ENCODE results near the gene ACLY.

Gene ACLY

GRCh38 chr17:41928693-41929251 lies 10.0 kb upstream of the ACLY start:
- Histone ChIP-seq H3K27ac (replicated peaks) (no peak overlapping the region), H3K4me3 (replicated peaks; ENCODE audit: insufficient read depth, low read length) (no peak overlapping the region), H3K27me3 (ENCODE audit: insufficient read depth, poor library complexity, severe bottlenecking) (no peaks in the 10 kb centered on the region)
- no peak for DNase-seq (ENCODE audit: low read depth in 1 of 2, low spot score in 1 of 2)
- TF ChIP-seq GABPA (IDR thresholded peaks at IDR 0.05; ENCODE audit: low read depth), result no peak
- TF ChIP-seq, protein P1, sequence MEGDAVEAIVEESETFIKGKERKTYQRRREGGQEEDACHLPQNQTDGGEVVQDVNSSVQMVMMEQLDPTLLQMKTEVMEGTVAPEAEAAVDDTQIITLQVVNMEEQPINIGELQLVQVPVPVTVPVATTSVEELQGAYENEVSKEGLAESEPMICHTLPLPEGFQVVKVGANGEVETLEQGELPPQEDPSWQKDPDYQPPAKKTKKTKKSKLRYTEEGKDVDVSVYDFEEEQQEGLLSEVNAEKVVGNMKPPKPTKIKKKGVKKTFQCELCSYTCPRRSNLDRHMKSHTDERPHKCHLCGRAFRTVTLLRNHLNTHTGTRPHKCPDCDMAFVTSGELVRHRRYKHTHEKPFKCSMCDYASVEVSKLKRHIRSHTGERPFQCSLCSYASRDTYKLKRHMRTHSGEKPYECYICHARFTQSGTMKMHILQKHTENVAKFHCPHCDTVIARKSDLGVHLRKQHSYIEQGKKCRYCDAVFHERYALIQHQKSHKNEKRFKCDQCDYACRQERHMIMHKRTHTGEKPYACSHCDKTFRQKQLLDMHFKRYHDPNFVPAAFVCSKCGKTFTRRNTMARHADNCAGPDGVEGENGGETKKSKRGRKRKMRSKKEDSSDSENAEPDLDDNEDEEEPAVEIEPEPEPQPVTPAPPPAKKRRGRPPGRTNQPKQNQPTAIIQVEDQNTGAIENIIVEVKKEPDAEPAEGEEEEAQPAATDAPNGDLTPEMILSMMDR (IDR thresholded peaks at IDR 0.05; ENCODE audit: insufficient read depth, low read length), result no peak
- TF ChIP-seq, protein P2, sequence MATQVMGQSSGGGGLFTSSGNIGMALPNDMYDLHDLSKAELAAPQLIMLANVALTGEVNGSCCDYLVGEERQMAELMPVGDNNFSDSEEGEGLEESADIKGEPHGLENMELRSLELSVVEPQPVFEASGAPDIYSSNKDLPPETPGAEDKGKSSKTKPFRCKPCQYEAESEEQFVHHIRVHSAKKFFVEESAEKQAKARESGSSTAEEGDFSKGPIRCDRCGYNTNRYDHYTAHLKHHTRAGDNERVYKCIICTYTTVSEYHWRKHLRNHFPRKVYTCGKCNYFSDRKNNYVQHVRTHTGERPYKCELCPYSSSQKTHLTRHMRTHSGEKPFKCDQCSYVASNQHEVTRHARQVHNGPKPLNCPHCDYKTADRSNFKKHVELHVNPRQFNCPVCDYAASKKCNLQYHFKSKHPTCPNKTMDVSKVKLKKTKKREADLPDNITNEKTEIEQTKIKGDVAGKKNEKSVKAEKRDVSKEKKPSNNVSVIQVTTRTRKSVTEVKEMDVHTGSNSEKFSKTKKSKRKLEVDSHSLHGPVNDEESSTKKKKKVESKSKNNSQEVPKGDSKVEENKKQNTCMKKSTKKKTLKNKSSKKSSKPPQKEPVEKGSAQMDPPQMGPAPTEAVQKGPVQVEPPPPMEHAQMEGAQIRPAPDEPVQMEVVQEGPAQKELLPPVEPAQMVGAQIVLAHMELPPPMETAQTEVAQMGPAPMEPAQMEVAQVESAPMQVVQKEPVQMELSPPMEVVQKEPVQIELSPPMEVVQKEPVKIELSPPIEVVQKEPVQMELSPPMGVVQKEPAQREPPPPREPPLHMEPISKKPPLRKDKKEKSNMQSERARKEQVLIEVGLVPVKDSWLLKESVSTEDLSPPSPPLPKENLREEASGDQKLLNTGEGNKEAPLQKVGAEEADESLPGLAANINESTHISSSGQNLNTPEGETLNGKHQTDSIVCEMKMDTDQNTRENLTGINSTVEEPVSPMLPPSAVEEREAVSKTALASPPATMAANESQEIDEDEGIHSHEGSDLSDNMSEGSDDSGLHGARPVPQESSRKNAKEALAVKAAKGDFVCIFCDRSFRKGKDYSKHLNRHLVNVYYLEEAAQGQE (IDR thresholded peaks at IDR 0.05; ENCODE audit: insufficient replicate concordance, low read depth), result no peak
- no peak for TF ChIP-seq SPI1 (IDR thresholded peaks at IDR 0.05; ENCODE audit: borderline replicate concordance, low read depth)
- no peak for TF ChIP-seq POLR2AphosphoS5 (IDR thresholded peaks at IDR 0.05; ENCODE audit: low read depth)

- Histone ChIP-seq H3K4me3 (replicated peaks; ENCODE audit: insufficient read depth, low read length) (no peak overlapping the region), H3K27ac (replicated peaks) (no peak overlapping the region), H3K27me3 (ENCODE audit: insufficient read depth, poor library complexity, severe bottlenecking) (no peaks in the 10 kb centered on the region)
- TF ChIP-seq GABPA (IDR thresholded peaks at IDR 0.05; ENCODE audit: low read depth) (no peak), POLR2AphosphoS5 (IDR thresholded peaks at IDR 0.05; ENCODE audit: low read depth) (no peak), SPI1 (IDR thresholded peaks at IDR 0.05; ENCODE audit: borderline replicate concordance, low read depth) (no peak)
- TF ChIP-seq, protein P1 (IDR thresholded peaks at IDR 0.05; ENCODE audit: insufficient read depth, low read length), result no peak
- TF ChIP-seq, protein P2 (IDR thresholded peaks at IDR 0.05; ENCODE audit: insufficient replicate concordance, low read depth), result no peak
- no peak for DNase-seq (ENCODE audit: low read depth in 1 of 2, low spot score in 1 of 2)
These were observed 7.3 kb upstream of the ACLY start for GRCh38 chr17:41925991-41926590.

DNA sequence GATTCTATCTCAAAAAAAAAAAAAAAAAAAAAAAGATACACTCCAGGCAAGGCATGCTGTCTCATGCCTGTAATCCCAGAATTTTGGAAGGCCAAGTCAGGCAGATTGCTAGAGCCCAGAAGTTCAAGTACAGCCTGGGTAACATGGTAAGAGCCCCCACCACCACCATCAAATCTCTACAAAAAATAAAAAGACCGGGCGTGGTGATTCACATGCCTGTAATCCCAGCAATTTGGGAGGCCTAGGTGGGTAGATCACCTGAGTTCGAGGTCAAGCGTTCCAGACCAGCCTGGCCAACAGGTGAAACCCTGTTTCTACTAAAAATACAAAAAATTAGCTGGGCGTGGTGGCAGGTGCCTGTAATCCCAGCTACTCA lies 1.8 kb upstream of the ACLY start:
- no peaks in the 10 kb centered on the region for H3K27me3 ChIP-seq (ENCODE audit: insufficient read depth, poor library complexity, severe bottlenecking)
- no peak overlapping the region for H3K27ac ChIP-seq (replicated peaks)
- DNase-seq (ENCODE audit: low read depth in 1 of 2, low spot score in 1 of 2), result no peak
- H3K4me3 ChIP-seq (replicated peaks; ENCODE audit: insufficient read depth, low read length), result no peak overlapping the region
- TF ChIP-seq, protein P2 (IDR thresholded peaks at IDR 0.05; ENCODE audit: insufficient replicate concordance, low read depth), result no peak
- TF ChIP-seq POLR2AphosphoS5 (IDR thresholded peaks at IDR 0.05; ENCODE audit: low read depth), result no peak
